GM10847 (cell line): ENCODE results near the gene STON2.

ENCODE experiments used
- POLR2A ChIP-seq: IDR thresholded peaks from 2 replicates; pipeline ENCODE4 v1.6.1; 2011; ENCODE audit not compliant: insufficient read length; ENCODE audit errors: extremely low read depth

Gene STON2

GRCh38 chr14:81353691-81354323 lies 46.3 kb downstream of the STON2 start:
- no peak for TF ChIP-seq POLR2A

GRCh38 chr14:81352413-81352812 lies 47.7 kb downstream of the STON2 start:
- TF ChIP-seq POLR2A: no peak

GRCh38 chr14:81351205-81351604 lies 48.9 kb downstream of the STON2 start:
- no peak for TF ChIP-seq POLR2A

GRCh38 chr14:81350344-81351130 lies 49.6 kb downstream of the STON2 start:
- TF ChIP-seq POLR2A: no peak

GRCh38 chr14:81348061-81348460 lies 52.1 kb downstream of the STON2 start:
- no peak for TF ChIP-seq POLR2A

- no peak for TF ChIP-seq POLR2A
These were observed 54.3 kb downstream of the STON2 start for GRCh38 chr14:81345781-81346180.

GRCh38 chr14:81344481-81345160 lies 55.5 kb downstream of the STON2 start:
- no peak for TF ChIP-seq POLR2A

GRCh38 chr14:81343701-81344100 lies 56.4 kb downstream of the STON2 start:
- no peak for TF ChIP-seq POLR2A

GRCh38 chr14:81342850-81343580 lies 57.1 kb downstream of the STON2 start:
- TF ChIP-seq POLR2A: no peak

- no peak for TF ChIP-seq POLR2A
These were observed 58.3 kb downstream of the STON2 start for GRCh38 chr14:81341781-81342180.

GRCh38 chr14:81341370-81341769 lies 58.8 kb downstream of the STON2 start:
- no peak for TF ChIP-seq POLR2A

- no peak for TF ChIP-seq POLR2A
These were observed 59.9 kb downstream of the STON2 start for GRCh38 chr14:81340201-81340600.

GRCh38 chr14:81337073-81337472 lies 63.1 kb downstream of the STON2 start:
- TF ChIP-seq POLR2A: no peak

GRCh38 chr14:81336009-81336408 lies 64.1 kb downstream of the STON2 start:
- TF ChIP-seq POLR2A: no peak

- no peak for TF ChIP-seq POLR2A
These were observed 67.4 kb downstream of the STON2 start for GRCh38 chr14:81332725-81333124.
